Hematopoietic multipotent progenitor cell treated with erythropoietin and hydrocortisone succinate and interleukin-3 and kit ligand, for 6 days (in vitro differentiated cells): ENCODE data around the gene ATM.

Source experiments
- DNase-seq: peaks from one replicate; pipeline ENCODE4 v3.0.0-alpha.2; 2015

ATM gene

GRCh38 chr11:108222574-108223347 lies at the start of gene ATM, which contains the start of gene NPAT:
ATM (plus strand) TSS chr11:108223067; CDS start chr11:108227625, 4,558 bp downstream.
NPAT (minus strand) TSS chr11:108222638; CDS start chr11:108222536, 102 bp downstream.
- peak; percentile 99 for DNase-seq

- no peak for DNase-seq
These were observed 45.3 kb upstream of the ATM start for GRCh38 chr11:108177570-108177969.

GRCh38 chr11:108193725-108194124 lies 29.1 kb upstream of the ATM start:
- no peak for DNase-seq

GRCh38 chr11:108196901-108197300 lies 26.0 kb upstream of the ATM start:
- DNase-seq, result no peak

- no peak for DNase-seq
These were observed 25.5 kb upstream of the ATM start for GRCh38 chr11:108197351-108197750.

- DNase-seq, result peak; percentile 69
These were observed 24.0 kb upstream of the ATM start for GRCh38 chr11:108198833-108199232.

- DNase-seq, result peak; percentile 91
These were observed 23.2 kb upstream of the ATM start for GRCh38 chr11:108199446-108200321.

- DNase-seq, result peak; percentile 51
These were observed 19.8 kb upstream of the ATM start for GRCh38 chr11:108203075-108203474.

GRCh38 chr11:108204376-108204775 lies 18.5 kb upstream of the ATM start:
- DNase-seq, result no peak

- DNase-seq, result no peak
These were observed 17.9 kb upstream of the ATM start for GRCh38 chr11:108204929-108205499.

- no peak for DNase-seq
These were observed 16.7 kb upstream of the ATM start for GRCh38 chr11:108206171-108206570.

GRCh38 chr11:108206969-108207682 lies 15.7 kb upstream of the ATM start:
- DNase-seq, result no peak

GRCh38 chr11:108207683-108208060 lies 15.2 kb upstream of the ATM start:
- DNase-seq, result no peak

GRCh38 chr11:108210441-108210840 lies 12.4 kb upstream of the ATM start:
- no peak for DNase-seq

- no peak for DNase-seq
These were observed 9.1 kb upstream of the ATM start for GRCh38 chr11:108213784-108214183.

- DNase-seq, result no peak
These were observed 5.9 kb upstream of the ATM start for GRCh38 chr11:108216988-108217387.

GRCh38 chr11:108218455-108218854 lies 4.4 kb upstream of the ATM start:
- DNase-seq, result peak; percentile 41

GRCh38 chr11:108218912-108219783 lies 3.7 kb upstream of the ATM start:
- peak; percentile 66 for DNase-seq

- DNase-seq, result peak; percentile 55
These were observed 2.0 kb upstream of the ATM start for GRCh38 chr11:108220721-108221336.

GRCh38 chr11:108221371-108221770 lies 1.5 kb upstream of the ATM start:
- DNase-seq, result peak; percentile 57

GRCh38 chr11:108221911-108222573 lies 825 bp upstream of the ATM start:
- DNase-seq, result peak; percentile 44
